GM19351 (cell line): ENCODE results near the gene YEATS2.

Experiments used
- ATAC-seq: cut with Tn5 transposase; IDR thresholded peaks from one replicate; pipeline ENCODE4 v1.9.1; 2021; ENCODE audit warnings: mild to moderate bottlenecking, moderate library complexity; ENCODE audit not compliant: unreplicated experiment

The YEATS2 gene

DNA sequence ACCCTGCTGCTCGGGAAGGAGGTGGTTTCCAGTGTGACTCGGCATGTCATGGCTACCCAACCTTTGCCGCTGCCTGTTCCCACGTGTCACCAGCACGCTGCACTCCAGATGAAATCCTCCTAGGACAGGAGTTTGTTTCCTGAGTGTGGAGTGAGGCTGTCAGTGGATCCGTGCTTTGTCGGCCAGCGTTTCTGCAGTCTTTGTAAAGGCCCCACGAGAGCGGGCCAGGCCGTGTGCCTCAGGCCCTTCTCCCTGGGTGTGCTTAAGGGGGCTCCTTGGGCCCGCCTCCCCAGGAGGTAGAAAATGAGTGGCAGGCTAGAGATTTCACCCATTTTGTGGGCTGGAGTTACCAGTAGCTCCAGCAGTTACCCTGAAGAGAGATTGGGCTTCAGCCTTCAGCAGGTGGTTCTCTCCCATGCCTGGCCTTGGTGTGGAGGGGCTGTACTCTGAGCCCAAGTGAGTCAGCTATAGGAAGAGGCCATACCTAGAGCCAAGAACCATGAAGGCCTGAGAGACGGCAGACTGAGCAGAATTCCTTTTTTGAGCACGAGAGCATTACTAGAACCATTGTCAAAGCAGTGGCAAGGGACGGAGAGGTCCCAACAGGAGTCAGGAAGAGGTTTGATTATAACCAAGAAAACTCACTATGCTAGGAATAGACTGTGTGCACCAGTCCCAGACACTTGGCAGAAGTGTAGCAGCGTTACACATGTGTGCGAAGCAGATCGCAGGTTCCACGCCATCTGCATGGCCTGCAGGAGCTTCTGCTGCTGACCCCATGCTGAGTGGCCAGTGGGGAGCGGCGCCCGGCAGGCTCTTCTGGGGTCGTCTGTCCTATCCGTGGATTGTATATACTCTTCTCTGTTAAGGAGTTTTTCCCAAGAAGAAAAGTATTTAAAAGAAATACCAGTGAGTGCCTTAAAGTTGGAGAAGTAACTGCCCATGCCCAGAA, 113.3 kb downstream of the YEATS2 start:
- no peak for ATAC-seq

DNA sequence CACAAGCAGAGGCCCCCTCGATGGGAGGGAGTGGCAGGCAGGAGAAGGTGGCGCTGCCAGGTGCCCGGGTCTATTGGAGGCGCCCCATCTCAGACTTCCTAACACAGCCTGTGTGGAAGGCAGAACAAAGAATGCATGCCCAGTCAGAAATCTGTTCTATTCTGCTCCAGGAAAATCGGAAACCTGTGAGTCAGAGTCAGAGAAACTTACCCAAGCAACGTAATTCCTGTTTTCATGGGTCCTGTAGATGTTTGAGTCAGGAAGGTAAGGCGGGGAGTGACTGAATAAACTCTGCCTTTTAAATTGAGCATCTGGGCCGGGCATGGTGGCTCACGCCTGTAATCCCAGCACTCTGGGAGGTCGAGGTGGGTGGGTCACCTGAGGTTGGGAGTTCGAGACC, 114.0 kb downstream of the YEATS2 start:
- ATAC-seq: no peak

DNA sequence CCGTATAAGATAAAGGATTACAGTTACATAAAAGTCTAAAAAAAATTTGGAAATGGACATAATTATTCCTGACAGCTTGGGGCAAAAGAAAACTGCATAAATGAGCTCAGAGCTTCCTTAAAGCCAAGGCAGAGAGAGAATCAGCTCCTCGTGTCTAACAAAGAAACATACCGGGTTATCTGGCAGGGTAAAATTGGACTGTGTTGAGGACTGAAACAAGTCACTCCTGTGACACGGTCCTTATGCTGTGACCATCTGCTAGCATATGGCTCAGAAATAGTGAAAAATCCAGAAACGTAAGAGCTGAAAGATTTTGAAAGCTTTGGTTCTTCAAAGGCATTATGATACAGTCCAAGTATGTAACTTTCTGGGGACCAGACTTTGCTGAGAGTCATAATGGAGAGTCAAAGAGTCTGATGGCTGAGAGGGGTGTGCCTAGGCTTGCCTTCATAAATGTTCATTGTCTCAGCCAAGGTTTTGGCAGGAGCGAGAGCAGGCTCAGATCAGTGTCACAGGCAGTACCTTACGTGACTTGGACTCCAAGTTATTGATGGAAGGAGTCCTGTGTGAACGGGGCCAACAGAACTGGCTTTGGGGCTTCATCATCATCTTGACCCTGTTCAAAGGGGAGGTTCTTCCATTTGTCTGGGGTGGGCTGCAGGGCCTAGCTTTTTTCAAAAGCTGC, 115.3 kb downstream of the YEATS2 start:
- no peak for ATAC-seq

- no peak for ATAC-seq
These were observed 116.6 kb downstream of the YEATS2 start for GRCh38 chr3:183814240-183814639.

DNA sequence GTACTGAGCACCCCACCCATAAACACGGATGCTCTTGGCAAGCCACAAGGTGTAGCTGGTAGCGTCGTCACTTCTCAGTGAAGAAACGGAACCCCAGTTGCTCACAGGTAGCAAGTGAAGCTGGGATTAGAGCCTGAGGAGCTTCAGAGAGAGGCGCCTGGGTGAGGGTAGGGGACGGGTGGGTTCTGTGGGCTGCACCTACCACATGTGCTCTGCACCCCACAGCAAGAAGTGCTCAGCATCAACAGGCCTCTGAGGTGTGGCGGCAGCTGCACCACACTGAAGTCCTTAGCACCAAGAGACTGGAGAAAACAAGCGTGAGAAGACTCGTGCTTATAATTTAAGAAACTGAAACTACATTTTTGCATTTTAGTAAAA, 118.0 kb downstream of the YEATS2 start:
- no peak for ATAC-seq

- no peak for ATAC-seq
These were observed 118.4 kb downstream of the YEATS2 start for GRCh38 chr3:183815951-183816475.

DNA sequence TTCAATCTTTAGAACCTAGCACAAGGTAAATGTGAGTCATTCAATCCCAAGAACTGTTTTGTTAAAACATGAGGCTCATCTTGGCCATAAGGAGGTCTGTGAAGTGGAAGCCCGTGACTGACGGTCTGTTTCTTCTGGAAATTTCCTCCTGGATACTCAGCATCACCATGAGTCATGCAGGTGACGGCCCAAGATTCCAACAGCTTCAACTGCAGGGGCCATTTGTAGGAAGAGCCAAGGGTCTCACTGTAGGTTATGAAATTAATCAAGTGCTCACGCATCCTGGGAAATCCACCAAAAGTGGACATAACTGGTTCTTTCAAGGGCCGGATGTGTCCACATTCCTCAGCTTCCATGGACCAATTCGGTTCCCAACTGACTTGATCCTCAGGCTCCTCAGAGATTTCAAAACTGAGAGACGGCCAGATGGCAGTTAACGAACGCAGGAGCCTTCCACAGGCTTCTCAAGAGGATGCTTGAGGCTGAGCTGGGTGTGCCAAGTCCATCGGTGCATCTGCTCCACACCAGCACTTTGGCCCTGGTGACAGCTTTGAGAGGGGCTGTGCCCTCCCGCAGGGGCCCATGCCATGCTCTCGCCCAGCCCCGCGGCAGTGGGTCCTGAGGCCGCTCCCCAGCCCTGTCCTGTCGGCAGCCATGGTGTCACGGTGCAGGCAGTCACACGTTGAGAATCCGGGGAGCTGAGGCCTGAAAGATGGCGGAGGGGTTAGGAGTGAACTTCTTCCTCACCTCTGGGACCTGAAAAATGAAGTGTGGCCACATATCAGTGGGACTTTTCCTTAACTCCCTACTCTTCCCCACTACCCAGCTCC, 119.3 kb downstream of the YEATS2 start:
- ATAC-seq: no peak

DNA sequence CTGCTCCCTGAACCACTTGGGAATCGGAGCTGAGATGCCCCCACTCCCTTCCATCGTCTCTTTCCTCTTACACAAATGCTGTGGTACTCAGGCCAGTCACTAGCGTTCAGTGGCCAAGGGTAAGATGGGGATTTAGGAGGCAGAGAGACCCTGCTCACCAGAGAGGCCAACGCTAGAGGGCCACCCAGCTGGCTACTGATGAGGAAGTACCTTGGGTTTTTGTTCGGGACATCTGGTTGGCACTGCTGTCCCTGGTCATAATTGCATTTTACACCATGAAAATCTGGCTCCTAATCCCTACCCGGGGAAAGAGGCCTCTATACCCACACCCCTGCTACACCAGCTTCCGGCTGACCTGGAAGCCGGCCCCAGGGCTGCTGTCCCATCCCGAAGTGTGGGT, 120.0 kb downstream of the YEATS2 start:
- ATAC-seq: no peak

DNA sequence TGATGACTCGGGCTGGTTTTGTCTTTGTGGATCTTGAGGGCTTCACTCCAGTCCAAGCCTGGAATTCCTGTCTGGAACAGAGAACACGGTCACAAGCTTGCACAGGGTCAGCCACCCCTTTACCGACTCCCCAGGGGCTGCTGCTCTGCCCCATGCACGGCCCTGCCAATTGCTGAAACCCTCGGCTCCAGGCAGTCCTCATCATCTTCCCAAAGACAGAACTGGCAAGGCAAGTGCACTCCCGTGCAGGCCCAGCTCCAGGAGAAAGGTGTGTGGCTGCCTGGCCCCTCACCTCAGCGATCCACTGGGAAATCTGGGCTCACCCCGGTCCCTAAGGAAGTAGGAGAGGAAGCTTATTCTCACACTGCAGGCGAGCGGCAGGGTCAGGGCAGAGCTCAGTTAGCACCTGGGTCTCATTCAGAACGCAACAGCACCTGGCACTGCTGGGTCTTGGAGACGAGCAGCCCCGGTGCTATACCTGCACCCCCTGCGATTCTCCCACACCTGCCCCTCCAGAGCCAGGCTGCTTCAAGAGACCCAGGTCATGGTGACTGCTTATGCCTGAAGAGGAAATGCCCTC, 120.5 kb downstream of the YEATS2 start:
- no peak for ATAC-seq

GRCh38 chr3:183818706-183819624, 121.4 kb downstream of the YEATS2 start:
- no peak for ATAC-seq

- ATAC-seq: no peak
These were observed 122.2 kb downstream of the YEATS2 start for GRCh38 chr3:183819831-183820230.

- no peak for ATAC-seq
These were observed 125.0 kb downstream of the YEATS2 start for GRCh38 chr3:183822631-183823030.

- no peak for ATAC-seq
These were observed 126.4 kb downstream of the YEATS2 start for GRCh38 chr3:183823963-183824362.

- ATAC-seq: peak; percentile 33
These were observed 127.3 kb downstream of the YEATS2 start for GRCh38 chr3:183824761-183825455.

DNA sequence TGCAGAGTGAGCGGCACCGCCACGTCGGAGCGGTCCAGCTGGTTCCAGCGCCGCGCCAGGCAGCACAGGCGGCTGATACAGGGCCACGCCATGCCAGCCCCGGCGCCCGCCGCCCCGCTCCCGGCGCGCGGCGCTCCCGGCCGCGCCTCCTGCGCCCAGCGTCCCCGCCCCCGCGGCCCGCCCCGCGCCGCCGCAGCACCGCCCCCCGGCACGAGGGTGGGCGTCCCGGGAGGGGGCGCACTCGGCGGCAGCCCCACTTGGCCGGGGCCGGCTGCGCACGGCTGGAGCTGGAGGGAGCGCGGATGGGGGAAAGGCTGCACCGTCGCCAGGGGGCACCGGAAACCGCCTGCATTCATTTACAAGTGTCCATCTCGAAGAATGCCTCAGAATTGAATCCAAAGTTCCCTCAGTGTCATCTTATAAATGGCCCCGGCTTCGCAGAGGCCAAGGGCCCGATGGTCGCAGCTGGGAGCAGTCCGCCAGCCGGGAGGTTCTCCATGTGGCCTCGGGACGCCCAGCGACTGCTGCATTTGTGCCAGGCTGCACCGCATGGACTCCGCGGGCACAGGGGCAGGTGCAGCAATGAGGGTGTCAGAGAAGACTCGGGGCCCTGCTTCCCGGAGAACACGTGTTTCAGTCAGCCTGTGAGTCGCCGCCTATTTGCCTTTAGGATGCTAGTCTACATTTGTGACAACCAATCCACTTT, 128.0 kb downstream of the YEATS2 start, which contains the start of gene MAP6D1:
Gene MAP6D1, minus strand, starts transcription at position 122 of the 706 bp plus-strand sequence. Its CDS starts 30 bp downstream, at position 92.
- peak; percentile 45 for ATAC-seq

- no peak for ATAC-seq
These were observed 129.1 kb downstream of the YEATS2 start for GRCh38 chr3:183826448-183827250.

- ATAC-seq: no peak
These were observed 130.4 kb downstream of the YEATS2 start for GRCh38 chr3:183827809-183828537.
